Thyroid gland (tissue), 4 donors: ENCODE measurements around the gene BOD1L2. TPM values are rescaled to one million over a fixed set of nuclear protein-coding genes. Genes with fewer than 3 reads are reported as not detected.

Experiments used
- DNase-seq, 2 donors: peaks; one replicate each; pipeline ENCODE4 v3.0.0-alpha.2; 2019
- H3K27ac ChIP-seq, 3 donors: fragments of 200-600 bp; sonication (generic); 1 replicate in 2 of 3; 2 replicates in 1 of 3; pipeline ENCODE4 v1.5.1; 2016 to 2019; ENCODE audit warnings: mild to moderate bottlenecking in 1 of 3, moderate library complexity in 1 of 3
- H3K27me3 ChIP-seq: fragments of 200-600 bp; sonication (generic); one replicate; pipeline ENCODE4 v1.5.1; 2019
- H3K36me3 ChIP-seq, 2 donors: fragments of 200-600 bp; sonication (generic); one replicate each; pipeline ENCODE4 v1.5.1; 2016 to 2019
- H3K4me1 ChIP-seq, 2 donors: fragments of 200-600 bp; sonication (generic); one replicate each; pipeline ENCODE4 v1.5.1; 2017 to 2019
- H3K4me3 ChIP-seq, 3 donors: fragments of 200-600 bp; sonication (generic); replicated peaks in 1 of 3; 1 replicate in 2 of 3; 2 replicates in 1 of 3; pipeline ENCODE4 v1.5.1; 2016; ENCODE audit warnings: mild to moderate bottlenecking in 1 of 3
- H3K9me3 ChIP-seq: fragments of 200-600 bp; sonication (generic); one replicate; pipeline ENCODE4 v1.5.1; 2017
- CTCF ChIP-seq, 6 experiments: fragments of 200-600 bp in 3 of 6; fragments of 450-650 bp in 3 of 6; sonication (generic) in 3 of 6; IDR thresholded peaks; one replicate each; pipeline ENCODE4 v1.5.1; 2016 to 2019; ENCODE audit warnings: antibody characterized with exemption in 6 of 6, mild to moderate bottlenecking in 2 of 6, inconsistent platforms in 1 of 6, moderate library complexity in 1 of 6
- POLR2A ChIP-seq, 2 donors: fragments of 450-650 bp; IDR thresholded peaks; one replicate each; pipeline ENCODE4 v1.6.1; 2017; ENCODE audit warnings: antibody characterized with exemption in 2 of 2, mild to moderate bottlenecking in 2 of 2, moderate library complexity in 1 of 2
- WGBS, 2 donors: methylation state at CpG; one replicate each; pipeline ENCODE4 v1.1.5; 2017; 5-methylcytosine and 5-hydroxymethylcytosine counted together
- intact Hi-C: fragments of 100-400 bp; cut with DNase I; formaldehyde crosslinking; loops from one replicate; pipeline ENCODE4 v1.15.1; 2023
- total RNA-seq, 4 donors: library from RNA; depleted of rRNA; stranded (reverse); fragments of >200 nt; gene quantifications; one replicate each; pipeline ENCODE4 v1.2.3, GENCODE V29; 2016

Gene BOD1L2
- total RNA-seq, 4 donors from 2014 or later: 0.22 to 1.3 TPM; not detected in 2

GRCh38 chr18:57167617-57168308 lies 20.9 kb downstream of the BOD1L2 start:
- H3K4me3 ChIP-seq: no peak overlapping the region
- 65 to 76% methylated on average over 1 of the region's 1 CpG for WGBS, 2 donors
- TF ChIP-seq POLR2A (IDR thresholded peaks at IDR 0.05) (no peak), CTCF (IDR thresholded peaks at IDR 0.05) (no peak)
- intact Hi-C loops: no loop called here
- no peak overlapping the region for H3K27ac ChIP-seq
- H3K9me3 ChIP-seq: no peaks in the 10 kb centered on the region
- H3K4me1 ChIP-seq: no peaks in the 10 kb centered on the region
- H3K27me3 ChIP-seq: no peaks in the 10 kb centered on the region
- H3K36me3 ChIP-seq: no peaks in the 10 kb centered on the region
- no peak for DNase-seq

- no peak for DNase-seq
- intact Hi-C loops: no loop called here
- 71 to 76% methylated on average over 1 of the region's 1 CpG for WGBS, 2 donors
Observed at GRCh38 chr18:57171026-57171425, 24.1 kb downstream of the BOD1L2 start.

GRCh38 chr18:57175532-57175931 lies 28.6 kb downstream of the BOD1L2 start:
- H3K27me3 ChIP-seq: no peaks in the 10 kb centered on the region
- H3K4me1 ChIP-seq: no peaks in the 10 kb centered on the region
- no peak overlapping the region for H3K27ac ChIP-seq
- no peak for DNase-seq
- 84% methylated on average over 2 of the region's 2 CpGs for WGBS, 2 donors
- H3K9me3 ChIP-seq: no peaks in the 10 kb centered on the region
- H3K36me3 ChIP-seq: no peaks in the 10 kb centered on the region
- intact Hi-C loops: no loop called here
- no peak for TF ChIP-seq CTCF (IDR thresholded peaks at IDR 0.05)
- no peak for TF ChIP-seq POLR2A (IDR thresholded peaks at IDR 0.05)
- H3K4me3 ChIP-seq: no peak overlapping the region

More at GRCh38 chr18:57171026-57171425, 24.1 kb downstream of the BOD1L2 start:
- H3K4me3 ChIP-seq: no peak overlapping the region
- no peaks in the 10 kb centered on the region for H3K36me3 ChIP-seq
- H3K27me3 ChIP-seq: no peaks in the 10 kb centered on the region
- no peaks in the 10 kb centered on the region for H3K9me3 ChIP-seq
- no peak overlapping the region for H3K27ac ChIP-seq
- TF ChIP-seq CTCF (IDR thresholded peaks at IDR 0.05): no peak
- TF ChIP-seq POLR2A (IDR thresholded peaks at IDR 0.05): no peak
- no peaks in the 10 kb centered on the region for H3K4me1 ChIP-seq

- Histone ChIP-seq H3K4me3 (no peak overlapping the region), H3K27me3 (no peaks in the 10 kb centered on the region), H3K4me1 (no peaks in the 10 kb centered on the region), H3K36me3 (no peaks in the 10 kb centered on the region), H3K9me3 (no peaks in the 10 kb centered on the region), H3K27ac (no peak overlapping the region)
- 83 to 84% methylated on average over 1 of the region's 1 CpG for WGBS, 2 donors
- intact Hi-C loops: no loop called here
- TF ChIP-seq CTCF (IDR thresholded peaks at IDR 0.05) (no peak), POLR2A (IDR thresholded peaks at IDR 0.05) (no peak)
- DNase-seq: no peak
Observed at GRCh38 chr18:57185434-57185833, 38.5 kb downstream of the BOD1L2 start.

- 51 to 60% methylated on average over 6 of the region's 6 CpGs for WGBS, 2 donors
- Histone ChIP-seq H3K27me3 (no peaks in the 10 kb centered on the region), H3K27ac (no peak overlapping the region), H3K4me1 (no peaks in the 10 kb centered on the region), H3K36me3 (no peaks in the 10 kb centered on the region), H3K4me3 (no peak overlapping the region), H3K9me3 (no peaks in the 10 kb centered on the region)
- TF ChIP-seq CTCF (IDR thresholded peaks at IDR 0.05) (no peak), POLR2A (IDR thresholded peaks at IDR 0.05) (no peak)
- no peak for DNase-seq
- intact Hi-C loops: no loop called here
Observed at GRCh38 chr18:57188851-57189557, 42.1 kb downstream of the BOD1L2 start.
